ENCODE measurements around the gene PTPN20.

Gene PTPN20

GRCh38 chr10:47022311-47023131 is 111.3 kb downstream of the PTPN20 start:
- no peak for DNase-seq (ENCODE audit: low read depth)

DNA sequence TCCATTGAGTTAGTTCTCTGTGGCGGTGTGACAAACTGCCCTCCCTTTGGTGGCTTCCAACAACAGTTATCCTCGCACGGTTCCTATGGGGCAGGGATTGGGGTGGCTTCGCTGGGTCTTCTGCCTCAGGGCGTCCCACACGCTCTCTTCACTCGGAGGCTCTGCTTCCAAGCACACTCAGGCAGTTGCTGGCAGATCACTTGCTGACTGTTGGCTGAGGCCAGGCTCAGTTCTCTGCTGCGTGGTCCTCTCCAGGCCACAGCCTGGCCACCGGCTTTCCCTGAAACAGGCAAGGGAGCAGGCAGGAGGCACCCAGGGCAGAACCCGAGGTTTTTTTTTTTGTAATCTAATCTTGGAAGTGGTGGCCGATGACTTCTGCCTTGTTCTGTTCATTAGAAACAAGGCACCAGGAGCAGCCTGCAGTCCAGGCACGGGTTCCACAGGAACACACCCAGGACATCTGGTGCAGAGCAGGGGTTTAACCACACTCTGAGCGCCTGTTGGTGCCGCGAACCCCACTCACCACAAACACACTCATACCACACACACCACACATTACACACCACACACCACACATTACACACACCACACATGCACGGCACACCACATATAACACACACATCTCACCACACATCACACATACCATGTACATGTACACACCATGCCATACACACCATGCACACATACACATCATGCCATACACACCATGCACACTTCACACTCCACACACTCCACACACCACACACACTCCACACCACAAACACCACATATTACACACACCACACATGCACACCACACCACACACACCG is 112.2 kb downstream of the PTPN20 start:
- no peak for DNase-seq (ENCODE audit: low read depth)

- DNase-seq (ENCODE audit: low read depth): no peak
Observed at GRCh38 chr10:47024046-47024322, 112.8 kb downstream of the PTPN20 start.

DNA sequence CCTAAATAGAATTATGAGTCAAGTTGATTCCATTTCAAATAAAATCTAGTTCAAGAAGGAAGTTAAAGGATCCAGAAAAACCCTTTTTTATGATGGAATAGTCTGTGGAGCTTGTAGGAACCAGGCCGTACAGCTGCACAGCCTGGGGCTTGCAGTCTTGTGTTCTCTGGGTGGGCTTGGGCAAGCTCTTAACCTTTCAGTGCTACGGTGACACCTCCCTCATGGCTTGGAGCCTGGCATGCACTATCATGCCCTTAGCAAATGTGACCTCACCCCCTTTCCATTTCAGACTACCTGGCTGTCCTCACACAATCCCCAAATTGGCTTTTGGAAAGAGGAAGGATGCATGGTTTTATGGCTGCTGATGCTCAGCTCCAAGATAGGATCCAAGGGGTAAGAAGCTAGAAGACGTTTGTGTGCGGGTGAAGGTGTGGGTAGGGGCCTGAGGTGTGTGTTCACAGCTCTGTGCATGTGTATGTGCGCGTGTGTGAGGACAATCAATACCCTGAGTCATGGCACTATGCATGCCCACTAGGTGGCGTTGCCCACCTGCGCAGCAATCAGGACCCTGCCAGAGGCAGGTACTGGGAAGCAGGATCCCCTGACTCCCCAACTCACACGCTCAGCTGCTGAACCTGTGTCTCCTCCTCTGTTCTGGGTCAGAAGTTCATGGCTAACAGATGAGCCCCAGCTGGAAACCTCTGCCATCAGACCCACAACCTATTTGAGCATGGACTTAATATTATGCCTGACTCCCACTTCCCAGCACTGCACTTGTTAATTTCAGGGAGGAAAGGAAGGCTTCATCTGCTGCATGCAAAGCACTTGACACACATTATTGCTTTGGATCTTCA is 113.4 kb downstream of the PTPN20 start:
- peak; percentile 32 for DNase-seq (ENCODE audit: low read depth)

- DNase-seq (ENCODE audit: low read depth): no peak
Observed at GRCh38 chr10:47025253-47025539, 114.0 kb downstream of the PTPN20 start.

DNA sequence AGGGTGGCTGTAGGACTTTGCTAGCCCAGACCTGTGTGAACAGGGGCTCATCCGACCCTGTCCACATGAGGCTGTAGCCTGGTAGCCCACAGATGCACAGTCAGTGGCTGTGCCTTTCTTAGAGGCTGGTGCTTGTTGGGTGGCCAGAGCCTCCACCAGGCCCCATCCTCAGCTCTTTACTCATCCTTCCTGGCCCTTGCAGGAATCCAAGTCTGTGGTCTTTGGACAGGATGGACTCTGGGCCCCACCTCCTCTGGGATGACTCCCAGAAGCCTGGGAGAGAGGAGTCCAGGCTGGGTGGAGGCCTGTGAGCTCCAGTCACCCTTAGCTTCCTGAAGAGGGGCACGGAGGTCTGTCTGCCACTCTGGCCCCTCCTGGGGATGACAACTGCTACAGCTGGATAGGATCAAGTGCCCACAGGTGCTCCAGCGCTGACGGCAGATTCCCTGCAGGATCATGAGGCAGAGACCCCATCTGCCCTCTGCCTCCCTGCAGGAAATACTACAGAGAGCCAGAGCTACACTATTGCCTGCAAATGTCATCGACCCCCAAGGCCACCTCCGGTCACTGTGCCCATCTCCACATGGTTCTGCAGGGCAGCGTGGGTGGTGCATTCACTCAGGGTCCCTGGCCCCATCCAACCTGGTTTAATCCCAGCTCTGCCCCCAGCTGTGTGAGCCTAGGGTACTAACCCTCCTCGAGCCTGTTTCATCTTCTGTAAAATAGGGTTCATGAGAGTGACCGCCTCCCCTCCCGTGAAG is 114.5 kb downstream of the PTPN20 start:
- no peak for DNase-seq (ENCODE audit: low read depth)

- DNase-seq (ENCODE audit: low read depth): no peak
Observed at GRCh38 chr10:47026301-47027107, 115.3 kb downstream of the PTPN20 start.

- no peak for DNase-seq (ENCODE audit: low read depth)
Observed at GRCh38 chr10:47027108-47027783, 116.0 kb downstream of the PTPN20 start.

- no peak for DNase-seq (ENCODE audit: low read depth)
Observed at GRCh38 chr10:47027784-47028260, 116.6 kb downstream of the PTPN20 start.

DNA sequence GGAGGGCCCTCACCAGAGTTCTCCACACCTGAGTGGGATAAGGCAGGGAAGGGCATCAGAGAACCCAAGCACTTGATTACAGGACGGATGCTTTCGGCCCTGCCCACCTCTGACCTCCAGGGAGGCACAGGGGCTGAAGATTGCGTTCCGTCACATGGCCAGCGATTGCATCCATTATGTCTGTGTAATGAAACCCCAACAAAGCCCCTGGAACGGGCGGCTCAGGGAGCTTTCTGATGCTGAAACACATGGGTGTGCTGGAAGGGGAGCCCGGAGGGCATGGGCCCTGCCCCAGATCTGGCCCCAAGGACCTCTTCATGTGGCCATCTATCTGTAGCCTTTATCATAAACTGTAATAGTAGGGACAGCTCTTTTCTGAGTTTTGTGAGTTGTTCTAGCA is 117.2 kb downstream of the PTPN20 start:
- DNase-seq (ENCODE audit: low read depth): no peak

DNA sequence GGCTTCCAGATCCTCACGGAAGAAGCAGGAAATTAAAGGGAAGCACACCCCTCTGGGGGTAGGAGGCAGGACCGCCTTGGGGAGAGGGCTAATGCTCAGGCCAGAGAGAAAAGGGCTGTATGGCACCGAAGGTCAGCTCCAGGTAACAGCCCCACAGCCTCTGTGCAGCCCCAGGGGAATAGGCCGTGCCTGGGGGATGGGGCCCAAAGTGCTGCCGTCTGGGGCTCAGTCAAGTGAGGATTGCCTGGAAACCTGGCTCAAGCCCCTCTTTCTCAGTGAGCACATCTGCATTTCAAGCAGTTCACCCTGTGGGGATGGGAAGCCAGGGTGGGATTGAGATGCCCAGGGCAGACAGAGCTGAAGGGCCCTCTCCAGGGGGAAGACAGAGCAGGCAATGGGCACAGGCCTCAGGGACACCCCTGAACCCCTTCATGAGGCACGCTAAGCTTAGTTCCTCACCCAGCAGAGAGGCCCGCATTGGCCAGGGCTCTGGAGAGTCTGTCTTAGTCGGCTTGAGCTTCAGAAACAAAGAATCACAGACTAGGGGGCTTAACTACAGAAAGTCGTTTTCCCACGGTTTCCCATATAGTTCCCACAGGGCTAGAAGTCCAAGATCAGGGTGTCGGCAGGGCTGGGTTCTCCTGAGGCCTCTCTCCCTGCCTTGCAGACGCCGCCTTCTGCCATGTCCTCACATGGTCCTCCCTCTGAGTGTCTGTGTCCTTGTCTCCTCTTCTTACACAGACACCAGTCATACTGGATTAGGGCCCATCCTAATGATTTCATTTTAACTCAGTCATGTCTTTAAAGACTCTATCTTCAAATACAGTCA is 118.2 kb downstream of the PTPN20 start:
- no peak for DNase-seq (ENCODE audit: low read depth)

- DNase-seq (ENCODE audit: low read depth): no peak
Observed at GRCh38 chr10:47030191-47030703, 119.0 kb downstream of the PTPN20 start.

- DNase-seq (ENCODE audit: low read depth): no peak
Observed at GRCh38 chr10:47031211-47031900, 120.1 kb downstream of the PTPN20 start.

DNA sequence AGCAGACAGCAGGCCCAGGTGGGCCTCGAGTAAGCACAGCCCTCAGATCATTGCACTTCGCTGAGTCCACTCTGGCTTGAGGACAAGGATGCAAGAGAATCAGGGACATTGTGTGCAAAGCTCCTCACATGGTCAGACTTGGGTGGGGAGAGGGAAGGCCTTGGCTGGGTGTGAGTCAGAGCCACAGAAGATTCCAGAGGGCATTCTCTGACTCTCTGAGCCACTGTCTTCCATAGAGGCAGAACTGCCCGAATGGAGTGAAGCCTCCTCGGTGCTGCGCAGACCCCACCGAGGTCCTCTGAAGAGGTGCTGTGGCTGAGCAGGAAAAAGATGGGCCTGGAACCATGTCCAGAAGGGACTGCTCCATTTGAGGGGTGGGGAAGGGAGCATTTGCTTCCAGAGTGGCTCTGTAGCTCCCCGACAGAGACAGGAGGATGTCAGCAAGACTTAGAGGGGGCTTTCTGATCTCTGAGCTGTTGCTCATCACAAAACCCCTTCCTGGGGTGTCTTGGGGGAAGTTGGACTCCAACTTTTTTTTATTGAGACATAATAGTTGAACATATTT is 120.8 kb downstream of the PTPN20 start:
- DNase-seq (ENCODE audit: low read depth): no peak

GRCh38 chr10:47033081-47033480 is 121.9 kb downstream of the PTPN20 start:
- no peak for DNase-seq (ENCODE audit: low read depth)

- no peak for DNase-seq (ENCODE audit: low read depth)
Observed at GRCh38 chr10:47033541-47034270, 122.5 kb downstream of the PTPN20 start.

GRCh38 chr10:47034441-47035051 is 123.3 kb downstream of the PTPN20 start:
- DNase-seq (ENCODE audit: low read depth): no peak
